ENCODE data around the gene RFX1. TPM values are rescaled to one million over a fixed set of nuclear protein-coding genes. Genes with fewer than 3 reads are reported as not detected.
"Not testable (repeated sequence)": the region's sequence is repeated elsewhere in the genome, so short reads cannot be mapped to it uniquely, and the experiment has no call there.

Gene RFX1
- total RNA-seq, 4 donors from 2014 or later, result 4.5 to 9.2 (median 6.1) TPM

DNA sequence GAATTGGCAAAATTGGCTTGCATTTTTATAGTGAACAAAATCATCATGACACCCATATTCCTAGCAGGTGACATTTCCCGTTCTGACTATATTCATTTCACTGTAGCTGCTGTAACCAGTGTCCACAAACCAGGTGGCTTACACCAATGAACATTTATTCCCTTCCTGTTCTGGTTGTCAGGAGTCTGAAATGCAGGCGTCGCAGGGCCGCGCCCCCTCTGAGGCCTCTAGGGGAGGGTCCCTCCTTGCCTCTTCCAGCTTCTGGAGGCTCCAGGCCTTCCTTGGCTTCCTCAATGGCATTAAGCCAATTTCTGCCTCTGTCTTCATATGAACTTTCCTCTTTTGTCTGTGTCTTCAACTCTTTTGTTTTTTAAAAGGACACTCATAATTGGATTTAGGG is 15.4 kb upstream of the RFX1 start:
- no peak for DNase-seq (ENCODE audit: low spot score in 2 of 2)

DNA sequence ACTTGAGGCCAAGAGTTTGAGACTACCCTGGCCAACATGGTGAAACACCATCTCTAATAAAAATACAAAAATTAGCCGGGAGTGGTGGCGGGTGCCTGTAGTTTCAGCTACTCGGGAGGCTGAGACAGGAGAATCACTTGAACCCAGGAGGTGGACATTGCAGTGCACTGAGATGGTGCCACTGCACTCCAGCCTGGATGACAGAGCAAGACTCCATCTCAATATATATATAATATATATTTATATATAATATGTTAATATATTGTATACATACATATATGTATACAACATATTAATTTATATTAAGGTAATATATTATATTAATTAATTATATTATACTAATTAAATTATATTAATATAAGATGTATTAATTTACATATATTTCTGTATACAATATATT is 13.6 kb upstream of the RFX1 start:
- DNase-seq (ENCODE audit: low spot score in 2 of 2); H3K4me3 ChIP-seq (ENCODE audit: low read depth, poor library complexity, severe bottlenecking); intact Hi-C loops (cut with DNase I; ENCODE audit: low total_unique reads): not testable (repeated sequence)
- 79 to 92% methylated on average over 3 of the region's 3 CpGs for WGBS, 2 donors

More for the DNA sequence above, 15.4 kb upstream of the RFX1 start:
- intact Hi-C loops (cut with DNase I; ENCODE audit: low total_unique reads), result no loop called here
- 59 to 61% methylated on average over 5 of the region's 5 CpGs for WGBS, 2 donors
- H3K4me3 ChIP-seq (ENCODE audit: low read depth, poor library complexity, severe bottlenecking), result no peak overlapping the region
- no peak for TF ChIP-seq POLR2A (IDR thresholded peaks at IDR 0.05)
- TF ChIP-seq, protein P1, sequence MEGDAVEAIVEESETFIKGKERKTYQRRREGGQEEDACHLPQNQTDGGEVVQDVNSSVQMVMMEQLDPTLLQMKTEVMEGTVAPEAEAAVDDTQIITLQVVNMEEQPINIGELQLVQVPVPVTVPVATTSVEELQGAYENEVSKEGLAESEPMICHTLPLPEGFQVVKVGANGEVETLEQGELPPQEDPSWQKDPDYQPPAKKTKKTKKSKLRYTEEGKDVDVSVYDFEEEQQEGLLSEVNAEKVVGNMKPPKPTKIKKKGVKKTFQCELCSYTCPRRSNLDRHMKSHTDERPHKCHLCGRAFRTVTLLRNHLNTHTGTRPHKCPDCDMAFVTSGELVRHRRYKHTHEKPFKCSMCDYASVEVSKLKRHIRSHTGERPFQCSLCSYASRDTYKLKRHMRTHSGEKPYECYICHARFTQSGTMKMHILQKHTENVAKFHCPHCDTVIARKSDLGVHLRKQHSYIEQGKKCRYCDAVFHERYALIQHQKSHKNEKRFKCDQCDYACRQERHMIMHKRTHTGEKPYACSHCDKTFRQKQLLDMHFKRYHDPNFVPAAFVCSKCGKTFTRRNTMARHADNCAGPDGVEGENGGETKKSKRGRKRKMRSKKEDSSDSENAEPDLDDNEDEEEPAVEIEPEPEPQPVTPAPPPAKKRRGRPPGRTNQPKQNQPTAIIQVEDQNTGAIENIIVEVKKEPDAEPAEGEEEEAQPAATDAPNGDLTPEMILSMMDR (IDR thresholded peaks at IDR 0.05), result no peak

DNA sequence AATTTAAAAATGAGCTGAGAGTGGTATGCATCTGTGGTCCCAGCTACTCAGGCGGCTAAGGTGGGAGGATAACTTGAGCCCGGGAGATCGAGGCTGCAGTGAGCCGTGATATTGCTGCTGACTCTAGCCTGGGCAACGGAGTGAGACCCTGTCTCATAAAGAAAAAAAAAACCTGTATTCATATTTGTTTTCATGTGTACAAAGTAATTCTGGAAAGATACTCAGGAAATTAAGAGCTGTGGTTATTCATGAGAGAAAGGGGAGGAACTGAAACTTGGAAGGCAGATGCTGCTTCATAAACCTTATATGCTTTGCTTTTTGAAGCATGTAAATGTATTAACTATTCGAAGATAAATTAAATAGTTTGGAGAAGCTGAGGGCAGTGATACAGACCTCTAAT is 13.0 kb upstream of the RFX1 start:
- TF ChIP-seq, protein P1 (IDR thresholded peaks at IDR 0.05), result no peak
- TF ChIP-seq POLR2A (IDR thresholded peaks at IDR 0.05), result no peak
- no peak overlapping the region for H3K4me3 ChIP-seq (ENCODE audit: low read depth, poor library complexity, severe bottlenecking)
- no peak for DNase-seq (ENCODE audit: low spot score in 2 of 2)
- intact Hi-C loops (cut with DNase I; ENCODE audit: low total_unique reads), result no loop called here
- 78 to 91% methylated on average over 6 of the region's 6 CpGs for WGBS, 2 donors

DNA sequence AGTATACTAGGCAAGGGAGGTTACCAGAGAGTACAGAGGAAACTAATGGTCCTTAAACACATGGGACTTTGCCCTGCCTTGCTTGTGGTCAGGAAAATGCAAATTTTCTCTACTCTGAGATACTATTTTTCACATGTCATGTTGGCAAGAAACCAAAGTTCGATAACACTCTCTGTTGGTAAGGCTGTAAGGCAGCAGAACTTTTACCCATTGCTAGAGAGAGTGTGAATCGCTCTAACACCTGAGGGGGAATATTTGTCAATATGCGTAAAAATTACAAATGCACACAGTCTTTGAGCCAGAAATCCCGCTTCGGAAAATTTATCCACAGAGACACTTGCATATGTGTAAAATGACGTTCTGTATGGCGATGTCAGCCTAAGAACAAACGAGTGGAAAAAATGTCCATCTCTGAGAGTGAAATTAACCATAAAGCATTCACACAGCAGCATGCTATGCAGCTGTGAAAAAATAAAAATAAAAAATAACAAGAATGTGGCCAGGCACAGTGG is 9.5 kb upstream of the RFX1 start:
- TF ChIP-seq, protein P1 (IDR thresholded peaks at IDR 0.05), result no peak
- no peak for TF ChIP-seq POLR2A (IDR thresholded peaks at IDR 0.05)
- intact Hi-C loops (cut with DNase I; ENCODE audit: low total_unique reads), result no loop called here
- H3K4me3 ChIP-seq (ENCODE audit: low read depth, poor library complexity, severe bottlenecking), result no peak overlapping the region
- no peak for DNase-seq (ENCODE audit: low spot score in 2 of 2)
- 63 to 72% methylated on average over 8 of the region's 8 CpGs for WGBS, 2 donors

DNA sequence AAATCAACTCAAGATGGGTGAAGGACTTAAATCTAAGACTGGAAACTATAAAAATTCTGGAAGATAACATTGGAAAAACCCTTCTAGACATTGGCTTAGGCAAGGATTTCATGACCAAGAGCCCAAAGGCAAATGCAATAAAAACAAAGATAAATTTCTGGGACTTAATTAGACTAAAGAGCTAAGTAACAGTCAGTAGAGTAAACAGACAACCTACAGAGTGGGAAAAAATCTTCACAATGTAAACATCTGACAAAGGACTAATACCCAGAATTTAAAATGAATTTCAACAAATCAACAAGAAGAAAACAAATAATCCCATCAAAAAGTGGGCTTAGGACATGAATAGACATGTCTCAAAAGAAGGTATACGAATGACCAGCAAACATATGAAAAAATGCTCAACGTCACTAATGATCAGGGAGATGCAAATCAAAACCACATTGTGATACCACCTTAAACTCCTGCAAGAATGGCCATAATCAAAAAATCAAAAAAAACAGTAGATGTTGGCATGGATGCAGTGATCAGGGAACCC is 6.3 kb upstream of the RFX1 start:
- intact Hi-C loops (cut with DNase I; ENCODE audit: low total_unique reads), result no loop called here
- DNase-seq (ENCODE audit: low spot score in 2 of 2), result no peak
- WGBS, 2 donors, result 78 to 79% methylated on average over 2 of the region's 2 CpGs
- no peak overlapping the region for H3K4me3 ChIP-seq (ENCODE audit: low read depth, poor library complexity, severe bottlenecking)
- TF ChIP-seq, protein P1 (IDR thresholded peaks at IDR 0.05), result no peak
- no peak for TF ChIP-seq POLR2A (IDR thresholded peaks at IDR 0.05)

DNA sequence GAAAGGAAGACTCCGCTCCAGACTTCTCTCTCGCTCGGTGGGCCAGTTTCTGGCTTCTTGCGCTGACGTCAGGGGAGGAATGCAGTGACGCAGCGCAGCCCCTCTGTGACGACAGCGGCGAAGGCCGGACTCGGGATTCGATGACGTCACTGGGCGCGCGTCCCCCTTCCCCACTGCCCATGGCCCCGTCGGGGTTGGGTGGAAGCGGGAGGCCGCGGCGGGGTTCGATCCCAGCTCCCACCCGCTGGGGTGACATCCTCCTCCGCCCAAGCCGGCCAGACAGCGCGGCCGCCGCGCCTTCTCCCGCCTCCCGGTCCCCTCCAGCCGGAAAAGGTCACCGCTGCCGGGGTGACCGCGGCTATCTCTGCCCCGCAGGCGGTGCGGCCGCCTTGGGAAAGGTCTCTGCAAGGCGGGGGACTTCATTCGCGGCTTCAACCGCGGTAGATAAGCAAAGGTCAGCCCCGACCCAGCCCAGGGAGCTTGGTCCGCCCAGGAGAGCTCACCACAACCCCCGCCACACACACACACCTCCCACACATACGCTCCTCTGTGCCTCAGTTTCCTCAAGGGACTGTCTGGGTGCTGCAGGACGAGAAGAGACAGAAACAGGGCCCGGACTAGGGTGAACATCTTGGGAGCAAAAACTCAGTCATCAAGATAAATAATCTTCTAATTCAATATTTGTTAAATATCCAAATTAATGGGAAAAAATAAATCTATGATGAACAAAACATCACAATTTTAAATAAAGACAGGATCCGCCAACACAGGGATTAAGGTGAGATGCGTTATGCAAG is 844 bp upstream of the RFX1 start:
- H3K4me3 ChIP-seq (ENCODE audit: low read depth, poor library complexity, severe bottlenecking), result peak overlapping the region; percentile 41
- intact Hi-C loops (cut with DNase I; ENCODE audit: low total_unique reads), result no loop called here
- 6 to 15% methylated on average over 17 to 44 of the region's 56 CpGs for WGBS, 2 donors
- peak in 1 of 2 donors; percentile 97 for DNase-seq (ENCODE audit: low spot score in 2 of 2)
- TF ChIP-seq POLR2A (IDR thresholded peaks at IDR 0.05), result no peak
- TF ChIP-seq, protein P1 (IDR thresholded peaks at IDR 0.05), result no peak

Measured in lower leg skin (tissue), 4 donors.